Stimulated activated CD8-positive, alpha-beta memory T cell treated with anti-CD3 and anti-CD28 coated beads, Interleukin-15, amount 100 ng/mL, for 48 hours (primary cell): ENCODE results near the gene LITAF.
"Not testable (repeated sequence)": the region's sequence is repeated elsewhere in the genome, so short reads cannot be mapped to it uniquely, and the experiment has no call there.

ENCODE experiments used
- DNase-seq, 2 donors: peaks; one replicate each; pipeline ENCODE4 v3.0.0-alpha.2; 2020; ENCODE audit warnings: low read depth in 2 of 2

The LITAF gene

DNA sequence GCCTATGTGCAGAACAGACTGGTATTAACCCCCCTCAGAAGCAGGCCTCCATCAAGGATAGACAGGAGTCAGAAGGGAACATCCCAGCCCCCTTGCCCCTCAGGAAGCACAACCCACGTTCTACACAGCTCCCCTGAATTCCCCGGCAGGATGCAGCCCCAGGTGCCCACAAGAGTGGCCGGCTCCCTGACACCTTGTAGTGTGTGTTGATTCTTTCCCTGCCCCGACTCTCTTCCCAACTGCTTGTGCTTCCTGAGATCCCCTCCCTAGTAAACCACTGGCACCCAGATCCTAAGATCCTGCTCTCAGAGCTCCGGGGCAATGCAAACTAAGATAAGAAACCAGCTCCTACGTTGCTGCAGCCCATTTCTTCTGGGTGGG is 34.8 kb upstream of the LITAF start:
- no peak for DNase-seq

DNA sequence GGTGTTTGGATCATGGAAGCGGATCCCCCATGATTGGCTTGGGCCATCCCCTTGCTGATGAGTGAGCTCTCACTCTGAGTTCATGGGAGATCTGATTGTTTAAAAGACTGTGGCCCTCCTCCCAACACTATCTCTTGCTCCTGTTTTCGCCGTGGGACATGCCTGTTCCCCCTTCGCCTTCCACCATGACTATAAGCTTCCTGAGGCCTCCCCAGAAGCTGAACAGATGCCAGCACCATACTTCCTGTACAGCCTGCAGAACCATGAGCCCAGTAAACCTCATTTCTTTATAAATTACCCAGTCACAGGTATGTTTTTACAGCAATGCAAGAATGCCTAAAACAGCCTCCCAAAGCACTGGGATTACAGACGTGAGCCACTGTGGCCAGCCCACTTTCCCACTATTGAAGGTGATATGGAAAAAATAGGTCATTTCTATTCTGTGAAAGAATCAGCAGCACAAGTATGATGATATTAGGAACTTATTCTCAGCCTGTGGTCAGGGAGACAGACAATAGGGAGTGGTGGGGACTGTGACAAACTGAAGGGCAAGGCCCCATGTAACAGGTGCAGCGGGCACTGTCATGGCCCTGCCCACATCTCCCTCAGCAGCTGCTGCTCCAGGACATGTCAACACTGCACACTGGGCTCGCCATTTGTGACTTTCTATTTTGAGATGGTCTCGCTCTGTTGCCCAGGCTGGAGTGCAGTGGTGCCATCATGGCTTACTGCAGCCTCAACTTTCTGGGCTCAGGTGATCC is 33.7 kb upstream of the LITAF start:
- no peak for DNase-seq

DNA sequence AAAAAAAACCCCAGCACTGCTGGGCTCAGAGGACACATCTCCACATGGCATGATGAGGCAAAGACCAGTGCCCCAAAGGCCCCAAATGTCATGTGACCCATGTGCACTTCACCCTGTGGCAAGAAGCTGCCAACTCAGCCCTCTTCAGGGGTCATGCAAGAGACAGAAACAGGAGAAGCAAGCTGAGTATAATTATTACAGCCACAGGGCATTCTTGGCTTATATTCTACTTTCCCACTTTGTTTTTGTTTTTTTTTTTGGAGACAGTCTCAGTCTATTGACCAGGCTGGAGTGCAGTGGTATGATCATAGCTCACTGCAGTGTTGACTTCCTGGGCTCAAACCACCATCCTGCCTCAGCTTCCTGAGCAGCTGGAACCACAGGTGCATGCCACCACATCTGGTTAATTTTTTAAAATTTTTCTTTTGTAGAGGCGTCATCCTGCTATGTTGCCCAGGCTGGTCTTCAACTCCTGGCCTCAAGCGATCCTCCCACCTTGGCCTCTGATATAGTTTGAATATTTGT is 32.7 kb upstream of the LITAF start:
- no peak for DNase-seq

DNA sequence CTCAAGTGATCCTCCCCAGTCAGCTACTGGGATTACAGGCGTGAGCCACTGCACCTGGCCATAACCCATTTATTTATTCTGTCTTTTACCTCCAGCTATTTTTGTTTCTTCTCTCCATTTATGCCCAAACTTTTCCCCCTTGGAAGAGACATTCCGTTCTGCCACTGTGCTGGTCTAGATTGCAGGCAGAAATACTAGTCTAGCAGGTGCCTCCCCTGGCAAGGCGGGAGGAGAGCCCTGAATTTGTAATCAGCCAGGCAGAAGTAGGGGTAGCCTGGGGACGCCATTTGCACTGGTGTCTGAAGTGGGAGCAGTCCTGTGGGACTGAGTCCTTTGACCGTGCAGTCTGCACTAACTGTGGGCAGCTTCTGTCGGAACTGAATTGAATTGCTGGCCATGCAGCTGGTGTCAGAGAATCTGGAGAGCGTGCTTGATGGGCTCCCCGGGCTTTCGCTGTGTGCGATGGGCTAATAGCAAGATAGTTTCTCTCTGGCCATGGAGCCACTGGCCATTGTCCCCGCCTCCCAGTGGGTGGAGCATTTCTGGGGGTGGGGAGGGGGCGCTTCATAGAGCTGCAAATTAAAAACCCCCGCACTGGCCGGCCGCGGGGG is 31.5 kb upstream of the LITAF start:
- no peak for DNase-seq

DNA sequence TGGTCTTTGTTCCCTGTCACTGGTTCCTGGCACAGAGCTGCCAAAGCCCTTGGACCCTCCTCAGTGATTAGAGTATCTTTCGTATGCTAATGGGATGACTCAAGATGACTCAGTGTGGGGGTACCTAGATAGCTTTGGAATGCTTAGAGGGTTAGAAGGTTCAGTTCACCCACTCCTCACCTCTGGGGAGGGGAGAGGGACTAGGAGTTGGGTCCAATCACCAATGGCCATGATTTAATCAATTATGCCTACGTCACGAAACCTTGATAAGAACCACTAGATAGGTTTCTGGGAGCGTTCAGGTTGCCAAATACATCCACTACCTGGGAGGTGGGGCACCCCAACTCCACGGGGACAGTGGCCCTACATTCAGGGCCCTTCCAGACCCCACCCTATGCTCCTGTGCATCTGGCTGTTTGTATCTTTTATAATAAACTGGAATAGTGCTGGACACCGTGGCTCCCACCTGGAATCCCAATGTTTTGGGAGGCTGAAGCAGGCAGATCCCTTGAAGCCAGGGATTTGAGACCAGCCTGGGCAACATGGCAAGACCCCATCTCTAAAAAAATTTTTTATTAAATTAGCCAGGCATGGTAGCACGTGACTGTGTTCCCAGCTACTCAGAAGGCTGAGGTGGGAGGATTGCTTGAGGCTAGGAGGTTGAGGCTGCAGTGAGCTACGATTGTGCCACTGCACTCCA is 29.2 kb upstream of the LITAF start:
- no peak for DNase-seq

DNA sequence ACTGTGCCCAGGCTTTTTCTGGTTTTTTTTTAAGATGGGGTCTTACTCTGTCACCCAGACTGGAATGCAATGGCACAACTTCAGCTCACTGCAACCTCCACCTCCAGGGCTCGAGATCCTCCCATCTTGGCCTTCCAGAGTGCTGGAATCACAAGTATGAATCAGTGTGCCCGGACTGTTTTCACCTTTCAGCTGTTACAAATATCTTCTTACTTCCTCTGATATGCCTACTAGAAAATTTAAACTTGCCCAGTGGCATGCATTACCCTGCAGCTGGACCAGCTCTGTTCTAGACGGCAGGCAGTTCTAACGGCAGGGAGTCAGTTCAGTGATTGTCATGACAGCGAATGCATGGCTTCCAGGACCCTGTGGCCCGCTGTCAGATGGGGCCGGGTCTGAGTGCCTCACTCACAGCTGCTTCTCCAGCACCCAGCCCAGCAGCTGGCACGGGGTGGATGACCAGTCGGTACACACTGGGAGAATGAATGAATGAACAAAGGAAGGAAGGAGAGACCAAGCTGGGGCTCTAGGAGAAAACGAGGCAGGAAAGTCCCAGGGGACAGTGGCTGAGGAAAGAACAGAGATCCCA is 28.0 kb upstream of the LITAF start:
- DNase-seq, result no peak

DNA sequence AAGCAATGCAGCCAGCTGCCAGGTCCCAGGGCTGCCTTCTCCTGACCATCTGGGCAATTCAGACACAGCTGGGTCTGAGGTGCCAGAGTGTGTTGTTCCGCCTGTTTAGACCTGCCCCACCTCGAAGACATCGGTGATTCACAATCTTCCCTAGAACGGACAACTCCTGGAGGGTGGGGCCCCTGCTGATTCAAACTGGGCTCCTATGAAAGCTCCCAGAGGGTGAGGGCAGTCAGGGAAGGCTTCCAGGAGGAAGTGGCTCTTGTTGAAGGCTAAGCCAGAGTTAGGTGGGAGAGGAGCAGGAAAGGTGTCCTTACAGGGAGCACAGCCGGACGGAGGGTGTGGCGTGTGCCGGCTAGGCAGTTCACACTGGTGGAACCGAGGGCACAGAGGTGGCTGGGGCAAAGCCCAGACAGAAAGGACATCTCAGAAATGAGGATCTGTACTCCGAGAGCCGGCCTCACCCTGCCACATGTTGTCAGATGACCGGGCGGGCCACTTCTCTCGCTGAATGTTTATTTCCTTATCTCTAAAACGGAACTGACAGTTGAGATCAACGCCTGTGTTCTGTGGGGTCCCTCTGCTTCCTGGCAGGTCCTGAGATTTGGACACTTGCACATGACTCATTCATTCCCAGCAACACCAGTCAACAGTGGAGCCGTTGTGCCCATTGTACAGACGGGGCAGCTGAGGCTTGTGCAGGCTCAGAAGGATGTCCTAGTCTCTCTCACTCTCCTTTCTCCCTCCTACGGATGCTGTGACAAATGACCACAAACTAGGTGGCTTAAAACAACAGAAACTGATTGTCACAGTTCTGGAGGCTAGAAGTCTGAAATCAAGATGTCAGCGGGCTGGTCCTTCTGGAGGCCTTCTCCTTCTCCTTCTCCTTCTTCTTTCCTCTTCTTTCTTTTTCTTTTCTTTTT is 26.9 kb upstream of the LITAF start:
- DNase-seq, result peak in 1 of 2 donors; percentile 4

DNA sequence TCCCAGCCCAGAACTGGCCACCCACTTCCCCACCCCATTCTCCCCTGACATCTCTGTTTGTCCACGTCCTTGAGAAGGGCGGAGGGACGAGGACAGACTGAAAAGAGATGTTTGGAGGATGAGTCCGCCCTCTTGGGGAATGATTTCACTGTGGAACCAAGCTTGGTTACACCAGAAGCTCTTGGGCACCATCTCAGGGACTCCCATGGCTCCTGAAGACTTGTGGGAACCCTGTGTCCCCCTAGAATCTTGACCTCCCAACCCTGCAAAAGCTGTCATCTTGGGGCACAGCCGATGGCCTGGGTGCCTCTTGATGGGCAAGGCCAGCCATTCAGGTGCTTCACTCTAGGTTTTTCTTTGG is 25.9 kb upstream of the LITAF start:
- DNase-seq, result no peak

DNA sequence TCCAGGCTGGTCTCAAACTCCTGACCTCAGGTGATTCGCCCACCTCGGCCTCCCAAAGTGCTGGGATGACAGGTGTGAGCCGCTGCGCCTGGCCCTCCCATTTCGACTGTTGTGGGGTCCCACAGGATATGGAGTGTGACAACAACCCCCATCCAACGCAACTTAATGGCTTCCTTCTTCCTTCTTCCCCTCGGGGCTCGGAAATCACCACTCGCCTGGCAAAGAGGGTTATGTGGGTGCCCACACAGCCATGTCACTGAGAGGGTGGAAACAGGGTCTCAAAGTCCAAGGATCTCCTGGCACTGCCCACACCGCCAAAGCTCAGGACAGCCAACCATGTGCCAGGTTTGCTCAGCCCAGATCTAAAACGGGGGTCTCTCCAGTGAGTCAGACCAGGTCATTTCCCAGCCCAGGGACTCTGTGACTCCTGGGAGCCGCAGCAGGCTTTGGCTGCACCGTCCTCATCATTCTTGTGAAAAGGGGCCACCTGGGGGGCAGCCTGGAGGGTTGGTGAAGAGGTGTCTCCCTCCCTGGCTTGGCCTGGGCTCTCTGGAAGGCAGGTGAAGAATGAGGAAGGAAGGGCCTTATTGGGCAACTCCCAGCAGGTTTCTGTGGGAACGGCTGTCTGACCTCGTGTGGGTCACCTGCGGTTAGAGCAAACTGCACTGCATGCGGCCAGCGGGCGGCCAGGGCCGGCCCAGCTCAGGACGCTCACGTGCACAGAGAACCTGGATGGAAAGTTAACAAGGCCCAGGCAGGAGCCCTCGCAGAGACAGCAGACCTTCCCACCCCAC is 25.3 kb upstream of the LITAF start:
- no peak for DNase-seq

DNA sequence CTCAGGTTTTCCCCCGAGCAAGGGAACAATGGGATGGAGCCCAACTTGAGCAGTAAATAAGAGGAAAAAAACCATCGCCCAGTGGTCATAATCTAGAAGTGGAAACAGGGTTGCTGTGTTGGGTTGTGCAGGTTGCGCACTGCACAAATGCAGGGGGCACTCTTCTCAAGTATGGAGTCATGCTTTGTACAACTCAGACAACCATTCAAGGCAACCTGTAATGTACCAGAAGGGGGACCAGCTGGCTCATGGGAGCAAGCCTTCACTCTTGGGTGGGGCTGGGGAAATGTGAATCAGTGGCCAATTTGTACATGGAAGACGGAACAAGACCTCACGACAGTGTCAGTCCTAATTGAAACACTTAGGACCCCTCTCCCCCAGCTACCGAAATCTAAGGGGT is 23.9 kb upstream of the LITAF start:
- no peak for DNase-seq

DNA sequence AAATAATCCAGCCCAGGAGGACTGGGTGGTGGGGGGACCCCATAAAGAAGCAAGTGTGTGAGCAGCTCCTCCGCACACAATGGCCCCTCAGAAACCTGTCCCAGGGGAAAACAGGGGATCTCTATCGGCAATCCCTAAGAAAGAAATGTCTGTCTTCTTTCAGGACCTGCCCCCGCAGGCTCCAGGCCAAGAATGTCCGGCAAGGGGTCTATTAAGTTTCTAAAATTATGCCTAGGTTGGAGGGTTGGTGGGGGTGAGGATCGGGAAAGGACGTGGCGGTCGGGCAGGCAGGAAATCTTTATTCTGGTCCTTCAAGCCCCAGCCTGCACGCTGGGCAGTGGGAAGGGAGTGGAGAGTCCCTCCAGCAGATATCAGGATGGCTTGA is 23.4 kb upstream of the LITAF start:
- no peak for DNase-seq

DNA sequence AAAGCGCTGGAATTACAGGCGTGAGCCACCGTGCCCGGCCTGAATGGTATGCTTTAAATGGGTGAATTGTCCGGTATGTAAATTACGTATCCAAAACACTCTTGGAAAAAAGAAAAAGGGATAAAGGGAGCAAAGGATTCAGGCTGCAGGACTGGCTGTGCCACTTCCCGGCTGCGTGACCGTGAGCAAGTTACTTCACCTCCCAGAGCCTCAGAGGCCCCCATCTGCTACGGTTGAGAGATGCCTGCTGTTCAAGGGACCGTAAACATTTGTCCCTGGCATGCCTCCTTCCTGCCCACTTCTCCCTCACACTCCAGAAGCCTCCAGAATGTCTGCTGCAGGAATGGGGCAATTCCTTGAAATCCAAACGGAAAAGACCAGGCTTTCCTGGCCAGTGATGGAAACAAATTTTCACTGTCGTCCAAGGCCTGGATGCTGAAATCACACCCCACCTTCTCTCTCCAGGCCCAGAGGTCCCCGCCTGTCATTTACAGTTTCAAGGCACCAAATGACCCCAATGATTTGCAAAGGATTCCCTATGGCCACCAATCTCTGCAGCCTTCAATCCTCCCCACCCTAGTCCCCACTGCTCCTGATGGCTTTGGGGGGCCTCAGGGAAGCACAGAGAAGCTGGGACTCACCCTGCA is 22.9 kb upstream of the LITAF start:
- DNase-seq, result no peak

DNA sequence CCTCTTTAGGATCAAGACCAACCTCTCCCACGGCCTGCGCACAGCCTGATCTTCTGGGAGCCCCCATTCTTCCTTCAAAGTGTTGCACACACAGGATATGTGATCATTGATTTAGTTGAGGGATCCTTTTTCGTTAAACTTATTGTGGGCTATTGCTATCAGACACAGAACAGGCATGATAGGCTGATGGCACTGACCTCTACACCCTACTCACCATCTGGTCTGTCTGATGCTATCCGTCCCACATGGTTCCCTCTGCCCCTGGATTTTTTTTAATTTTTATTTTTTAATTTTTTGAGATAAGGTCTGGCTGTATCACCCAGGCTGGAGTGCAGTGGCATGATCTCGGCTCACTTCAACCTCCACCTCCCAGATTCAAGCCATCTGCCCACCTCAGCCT is 19.2 kb upstream of the LITAF start:
- no peak for DNase-seq

DNA sequence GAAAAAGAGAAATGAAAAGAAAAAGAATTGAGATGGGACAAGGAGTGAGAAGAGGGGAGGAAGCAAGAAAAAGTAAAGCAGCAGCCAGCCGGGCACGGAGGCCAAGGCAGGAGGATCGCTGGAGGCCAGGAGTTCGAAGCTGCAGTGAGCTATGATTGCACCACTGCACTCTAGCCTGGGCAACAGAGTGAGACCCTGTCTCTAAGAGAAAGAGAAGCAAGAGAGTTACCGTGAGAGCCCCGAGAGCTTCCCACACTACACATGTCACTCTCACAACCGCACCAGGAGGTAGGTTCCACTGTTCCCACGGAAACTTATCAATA is 18.8 kb upstream of the LITAF start:
- no peak for DNase-seq

DNA sequence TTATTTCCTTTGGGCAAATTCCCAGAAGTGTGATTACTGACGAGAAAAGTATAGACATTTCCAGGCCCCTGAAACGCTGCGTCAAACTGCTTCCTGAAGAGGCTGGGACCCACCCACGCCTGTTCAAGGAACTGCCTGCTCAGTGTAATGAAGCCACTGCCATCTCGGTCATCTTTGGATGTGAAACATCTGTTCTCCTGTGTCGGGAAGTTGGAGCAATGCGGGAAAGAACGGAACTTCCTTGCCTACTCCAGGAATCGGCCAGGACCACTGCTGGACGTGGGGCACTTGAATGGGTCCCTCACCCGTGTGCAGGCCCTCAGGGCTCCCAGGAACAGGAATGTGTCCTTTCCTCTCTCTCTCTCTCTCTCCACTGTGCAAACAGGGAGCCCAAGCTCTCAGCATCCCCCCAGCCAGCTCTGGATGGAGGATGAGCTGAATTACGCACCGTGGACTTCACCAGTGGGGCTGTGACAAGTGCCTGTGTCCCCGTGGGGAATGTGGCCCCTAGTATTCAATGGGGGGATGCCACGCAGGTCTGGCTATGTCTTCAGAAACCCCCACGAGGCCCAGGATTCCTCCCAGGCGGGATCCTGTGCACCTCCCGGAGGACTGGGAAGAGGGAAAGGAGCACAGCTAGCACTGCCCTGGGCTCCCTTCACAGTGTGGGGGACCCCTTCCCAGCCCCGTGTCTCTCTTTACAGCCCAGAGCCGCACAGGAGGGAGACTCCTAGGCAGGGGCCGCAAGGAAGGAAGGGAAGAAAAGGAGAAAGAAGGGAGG is 18.3 kb upstream of the LITAF start:
- no peak for DNase-seq

DNA sequence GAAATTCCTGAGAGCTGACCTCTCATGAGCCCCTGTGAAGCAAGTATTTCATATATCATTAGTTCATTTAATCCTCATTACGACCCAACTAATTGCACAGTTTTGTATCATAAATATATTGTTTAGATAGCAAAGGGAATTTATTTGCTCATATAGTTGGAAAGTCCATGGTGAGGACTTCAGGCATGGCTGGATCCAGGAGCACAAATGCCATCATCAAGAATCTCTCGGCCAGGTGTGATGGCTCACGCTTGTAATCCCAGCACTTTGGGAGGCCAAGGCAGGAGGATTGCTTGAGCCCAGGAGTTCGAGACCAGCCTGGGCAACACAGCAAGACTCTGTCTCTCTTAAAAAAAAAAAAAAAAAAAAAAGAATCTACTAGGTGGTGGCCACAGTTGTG is 17.6 kb upstream of the LITAF start:
- DNase-seq, result not testable (repeated sequence)

DNA sequence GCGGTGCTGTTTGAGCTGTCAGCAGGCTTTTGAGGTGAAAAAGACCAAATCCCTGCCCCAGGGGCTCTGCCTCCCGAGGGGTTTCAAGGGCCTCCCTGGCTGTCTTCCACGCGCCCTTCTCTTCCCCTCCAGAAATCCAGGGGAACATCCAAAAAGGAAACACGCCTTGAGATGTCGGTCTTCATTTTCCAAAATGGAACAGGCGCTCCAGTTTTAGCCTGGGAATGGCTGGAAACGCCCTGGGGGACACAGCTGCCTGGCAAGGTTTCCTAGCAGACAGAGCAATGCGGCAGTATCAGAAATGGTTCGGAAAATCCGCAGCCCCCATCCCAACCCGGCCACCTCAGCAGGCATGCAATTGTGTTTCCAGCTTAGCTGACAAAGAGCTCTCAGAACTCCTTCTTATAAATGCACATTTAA is 16.6 kb upstream of the LITAF start:
- no peak for DNase-seq

DNA sequence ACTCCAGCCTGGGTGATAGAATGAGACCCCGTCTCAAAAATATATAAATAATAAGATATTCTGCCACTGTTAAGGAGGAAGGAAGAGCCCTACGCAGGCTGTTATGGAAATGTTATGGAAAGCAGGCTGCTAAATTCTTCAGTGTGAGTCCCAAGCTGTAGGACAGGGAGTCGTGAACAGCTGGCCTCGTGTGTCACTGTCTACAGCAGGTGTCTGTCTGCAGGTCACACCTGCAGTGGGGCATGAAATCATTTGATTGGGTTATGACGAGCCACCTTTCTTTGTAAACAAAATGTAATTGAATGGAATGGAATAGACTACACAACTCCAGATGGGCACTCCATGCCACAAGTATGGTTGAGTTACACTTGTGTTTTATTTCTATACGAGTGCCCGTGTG is 15.6 kb upstream of the LITAF start:
- DNase-seq, result no peak

DNA sequence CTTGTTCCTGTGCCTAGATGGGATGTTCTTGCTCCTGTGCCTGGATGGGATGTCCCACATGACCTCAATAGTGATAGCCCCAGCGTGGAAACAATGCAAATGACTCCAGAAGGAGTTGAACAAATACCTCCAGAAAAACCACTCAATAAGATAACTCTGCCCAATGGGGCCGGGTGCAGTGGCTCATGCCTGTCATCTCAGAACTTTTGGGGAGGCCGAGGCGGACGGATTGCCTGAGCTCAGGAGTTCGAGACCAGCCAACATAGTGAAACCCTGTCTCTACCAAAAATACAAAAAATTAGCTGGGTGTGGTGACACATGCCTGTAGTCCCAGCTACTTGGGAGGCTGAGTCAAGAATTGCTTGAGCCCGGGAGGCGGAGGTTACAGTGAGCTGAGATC is 15.2 kb upstream of the LITAF start:
- no peak for DNase-seq

DNA sequence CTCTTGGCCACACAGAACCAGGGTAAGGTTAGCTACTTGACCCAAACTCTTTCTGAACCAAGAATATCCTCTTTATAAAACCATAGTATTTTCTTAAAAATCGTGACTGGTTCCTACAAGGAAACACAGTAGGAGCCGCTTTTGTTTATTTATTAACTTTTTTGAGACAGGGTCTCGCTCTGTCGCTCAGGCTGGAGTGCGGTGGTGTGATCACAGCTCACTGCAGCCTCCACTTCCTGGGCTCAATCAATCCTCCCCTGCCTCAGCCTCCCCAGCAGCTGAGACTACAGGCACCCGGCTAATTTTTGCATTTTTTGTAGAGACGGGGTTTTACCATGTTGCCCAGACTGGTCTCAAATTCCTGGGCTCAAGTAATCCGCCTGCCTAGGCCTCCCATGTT is 14.7 kb upstream of the LITAF start:
- DNase-seq, result no peak
